Right lobe of liver (tissue), 6 donors: ENCODE data around the gene MAP1B. TPM values are rescaled to one million over a fixed set of nuclear protein-coding genes. Genes with fewer than 3 reads are reported as not detected.

Source experiments
- ATAC-seq, 4 donors: fragments of 200-7000 bp; cut with Tn5 transposase; one replicate each; pipeline ENCODE4 v1.9.1; 2020; ENCODE audit warnings: mild to moderate bottlenecking in 4 of 4, moderate library complexity in 4 of 4
- DNase-seq, 3 donors: peaks; one replicate each; pipeline ENCODE4 v3.0.0-alpha.2; 2020
- H3K27ac ChIP-seq, 3 donors: fragments of 200-600 bp; one replicate each; pipeline ENCODE4 v1.8.0; 2022
- H3K27me3 ChIP-seq, 2 donors: fragments of 200-600 bp; one replicate each; pipeline ENCODE4 v1.8.0; 2022
- H3K36me3 ChIP-seq, 4 donors: fragments of 200-600 bp; sonication (generic) in 1 of 4; one replicate each; pipeline versions ENCODE4 v1.5.1 to v1.8.0; 2017 to 2022; ENCODE audit warnings: control low read depth in 1 of 4
- H3K4me1 ChIP-seq, 4 donors: fragments of 200-600 bp; sonication (generic) in 1 of 4; one replicate each; pipeline versions ENCODE4 v1.5.1 to v1.8.0; 2017 to 2022; ENCODE audit warnings: control low read depth in 1 of 4
- H3K4me3 ChIP-seq, 3 donors: fragments of 200-600 bp; one replicate each; pipeline ENCODE4 v1.8.0; 2022
- H3K9me3 ChIP-seq, 4 donors: fragments of 200-600 bp; sonication (generic) in 1 of 4; one replicate each; pipeline versions ENCODE4 v1.5.1 to v1.8.0; 2017 to 2022; ENCODE audit warnings: control low read depth in 1 of 4
- POLR2A ChIP-seq: fragments of 450-650 bp; IDR thresholded peaks from one replicate; pipeline ENCODE4 v1.6.1; 2017; ENCODE audit warnings: antibody characterized with exemption, mild to moderate bottlenecking
- WGBS: methylation state at CpG from one replicate; pipeline ENCODE4 v1.1.6; 2018; ENCODE audit warnings: low coverage, low lambda C conversion rate; ENCODE audit not compliant: insufficient coverage; ENCODE audit errors: missing lambda C conversion rate; 5-methylcytosine and 5-hydroxymethylcytosine counted together
- intact Hi-C, 2 donors: fragments of 100-400 bp; cut with DNase I; formaldehyde crosslinking; loops; one replicate each; pipeline versions ENCODE4 v1.11.2 to v1.14.1; 2022
- total RNA-seq, 6 experiments: library from RNA; depleted of rRNA in 2 of 6; stranded (reverse); fragments of >200 nt in 2 of 6; fragmentation: NEBNext Ultra II Directional in 3 of 6; extraction: Animal tissue kit (Norgen Biotek cat#: 25700) in 3 of 6; gene quantifications; one replicate each; pipeline versions ENCODE4 v1.1.0 to v1.2.4, GENCODE V29; 2016 to 2023
- TF ChIP-seq, protein P1 (sequence below), 4 donors: fragments of 200-600 bp in 3 of 4; fragments of 450-650 bp in 1 of 4; IDR thresholded peaks; one replicate each; pipeline versions ENCODE4 v1.5.1 to v1.8.0; 2016 to 2022; ENCODE audit warnings: antibody characterized with exemption in 4 of 4, mild to moderate bottlenecking in 2 of 4
- donor health status: DM: no; HTN: yes; CAD: no.
- donor health status: DM: no; HTN: no; CAD: no.
- donor health status: DM: no; HTN: no; CAD: no.
- donor health status: DM: no; HTN: yes; CAD: no.
- donor health status: DM: no; HTN: yes; CAD: no.

Gene MAP1B
- total RNA-seq, 6 experiments from 2014 or later, result 2.4 to 14.0 (median 5.3) TPM

DNA sequence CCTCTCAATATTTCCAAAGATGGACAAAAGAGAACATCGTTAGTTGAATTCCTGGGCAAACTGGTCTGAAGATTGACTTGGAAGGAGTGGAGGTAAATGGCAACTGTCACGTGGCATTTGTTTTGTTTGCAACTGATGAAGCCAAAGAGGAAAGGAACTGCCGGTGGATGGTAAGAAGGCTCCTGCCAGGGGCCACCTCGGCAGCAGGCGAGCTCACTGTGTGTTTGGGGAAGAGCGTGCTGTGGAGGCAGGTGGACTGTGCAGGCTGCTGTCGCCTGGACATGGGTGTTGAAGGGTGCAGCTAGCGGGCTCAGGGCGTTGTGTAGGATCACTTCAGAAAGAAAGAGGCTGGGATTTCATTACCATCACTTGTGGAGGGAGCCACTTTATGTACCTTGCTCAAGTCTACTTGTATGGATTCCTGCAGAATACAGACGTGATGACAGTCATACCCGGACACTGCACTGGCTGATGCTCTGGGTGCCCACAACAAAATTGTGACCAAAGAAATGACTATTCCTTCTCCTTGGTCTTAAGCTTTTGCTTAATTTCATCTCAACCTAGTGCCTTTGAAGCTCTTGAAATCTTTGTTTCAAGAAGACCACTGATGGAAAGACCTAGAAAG, 72.7 kb downstream of the MAP1B start:
- no peaks in the 10 kb centered on the region for H3K4me1 ChIP-seq
- H3K9me3 ChIP-seq, result no peaks in the 10 kb centered on the region
- H3K4me3 ChIP-seq, result no peak overlapping the region
- ATAC-seq, result no peak
- intact Hi-C loops, result no loop called here
- no peak for DNase-seq
- H3K27me3 ChIP-seq, result no peaks in the 10 kb centered on the region
- TF ChIP-seq, protein P1, sequence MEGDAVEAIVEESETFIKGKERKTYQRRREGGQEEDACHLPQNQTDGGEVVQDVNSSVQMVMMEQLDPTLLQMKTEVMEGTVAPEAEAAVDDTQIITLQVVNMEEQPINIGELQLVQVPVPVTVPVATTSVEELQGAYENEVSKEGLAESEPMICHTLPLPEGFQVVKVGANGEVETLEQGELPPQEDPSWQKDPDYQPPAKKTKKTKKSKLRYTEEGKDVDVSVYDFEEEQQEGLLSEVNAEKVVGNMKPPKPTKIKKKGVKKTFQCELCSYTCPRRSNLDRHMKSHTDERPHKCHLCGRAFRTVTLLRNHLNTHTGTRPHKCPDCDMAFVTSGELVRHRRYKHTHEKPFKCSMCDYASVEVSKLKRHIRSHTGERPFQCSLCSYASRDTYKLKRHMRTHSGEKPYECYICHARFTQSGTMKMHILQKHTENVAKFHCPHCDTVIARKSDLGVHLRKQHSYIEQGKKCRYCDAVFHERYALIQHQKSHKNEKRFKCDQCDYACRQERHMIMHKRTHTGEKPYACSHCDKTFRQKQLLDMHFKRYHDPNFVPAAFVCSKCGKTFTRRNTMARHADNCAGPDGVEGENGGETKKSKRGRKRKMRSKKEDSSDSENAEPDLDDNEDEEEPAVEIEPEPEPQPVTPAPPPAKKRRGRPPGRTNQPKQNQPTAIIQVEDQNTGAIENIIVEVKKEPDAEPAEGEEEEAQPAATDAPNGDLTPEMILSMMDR (IDR thresholded peaks at IDR 0.05), result no peak
- TF ChIP-seq POLR2A, result no peak
- H3K36me3 ChIP-seq, result no peaks in the 10 kb centered on the region
- WGBS, result 61% methylated on average over 5 of the region's 11 CpGs
- no peak overlapping the region for H3K27ac ChIP-seq

GRCh38 chr5:72180925-72181324, 73.7 kb downstream of the MAP1B start:
- H3K4me3 ChIP-seq, result no peak overlapping the region
- no peaks in the 10 kb centered on the region for H3K27me3 ChIP-seq
- DNase-seq (no peak), ATAC-seq (no peak)
- H3K36me3 ChIP-seq, result no peaks in the 10 kb centered on the region
- intact Hi-C loops, result no loop called here
- H3K4me1 ChIP-seq, result no peaks in the 10 kb centered on the region
- 47% methylated on average over 4 of the region's 4 CpGs for WGBS
- no peak for TF ChIP-seq POLR2A
- TF ChIP-seq, protein P1 (IDR thresholded peaks at IDR 0.05), result no peak
- no peaks in the 10 kb centered on the region for H3K9me3 ChIP-seq
- no peak overlapping the region for H3K27ac ChIP-seq

GRCh38 chr5:72182686-72183085, 75.4 kb downstream of the MAP1B start:
- WGBS, result 84% methylated on average over 2 of the region's 7 CpGs
- TF ChIP-seq, protein P1 (IDR thresholded peaks at IDR 0.05), result no peak
- no peak for TF ChIP-seq POLR2A
- no peak for ATAC-seq
- H3K4me3 ChIP-seq, result no peak overlapping the region
- no peak for DNase-seq
- H3K27me3 ChIP-seq, result no peaks in the 10 kb centered on the region
- H3K36me3 ChIP-seq, result no peaks in the 10 kb centered on the region
- H3K4me1 ChIP-seq, result no peaks in the 10 kb centered on the region
- intact Hi-C loops, result no loop called here
- H3K9me3 ChIP-seq, result no peaks in the 10 kb centered on the region
- no peak overlapping the region for H3K27ac ChIP-seq

- WGBS, result 78% methylated on average over 7 of the region's 7 CpGs
- Histone ChIP-seq H3K27ac (no peak overlapping the region), H3K36me3 (no peaks in the 10 kb centered on the region), H3K27me3 (no peaks in the 10 kb centered on the region), H3K9me3 (no peaks in the 10 kb centered on the region), H3K4me1 (no peaks in the 10 kb centered on the region), H3K4me3 (no peak overlapping the region)
- intact Hi-C loops, result no loop called here
- no peak for TF ChIP-seq POLR2A
- TF ChIP-seq, protein P1 (IDR thresholded peaks at IDR 0.05), result no peak
- DNase-seq (no peak), ATAC-seq (no peak)
Measured at GRCh38 chr5:72183101-72183520, 75.8 kb downstream of the MAP1B start.

DNA sequence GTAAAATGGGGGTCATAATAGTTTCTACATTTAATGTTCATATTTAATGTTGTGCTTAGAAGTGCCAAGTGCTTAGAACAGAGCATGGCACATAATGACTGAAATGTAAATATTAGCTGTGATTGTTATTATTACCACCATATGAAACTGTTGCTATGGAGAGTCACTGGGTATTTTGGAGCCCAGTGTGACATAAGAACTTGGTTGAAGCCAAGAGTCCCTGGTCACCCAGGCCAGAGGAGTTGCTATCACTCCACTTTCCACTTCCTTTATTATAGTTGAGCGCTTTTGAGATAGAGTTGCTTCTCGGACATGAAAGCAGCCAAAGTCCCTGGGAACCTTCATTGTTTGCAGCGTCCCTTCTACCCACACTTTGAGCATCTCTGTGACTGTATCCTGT, 77.1 kb downstream of the MAP1B start:
- ATAC-seq (no peak), DNase-seq (no peak)
- no peak for TF ChIP-seq POLR2A
- TF ChIP-seq, protein P1 (IDR thresholded peaks at IDR 0.05), result no peak
- no peak overlapping the region for H3K4me3 ChIP-seq
- no peaks in the 10 kb centered on the region for H3K27me3 ChIP-seq
- WGBS, result 85% methylated on average over 3 of the region's 3 CpGs
- intact Hi-C loops, result no loop called here
- H3K27ac ChIP-seq, result no peak overlapping the region
- no peaks in the 10 kb centered on the region for H3K4me1 ChIP-seq
- H3K36me3 ChIP-seq, result no peaks in the 10 kb centered on the region
- no peaks in the 10 kb centered on the region for H3K9me3 ChIP-seq
